Measurements from ENCODE around the gene EIF4G1. TPM values are rescaled to one million over a fixed set of nuclear protein-coding genes. Genes with fewer than 3 reads are reported as not detected.

The EIF4G1 gene
- total RNA-seq, 1 donor from 2014 or later: 403 TPM

DNA sequence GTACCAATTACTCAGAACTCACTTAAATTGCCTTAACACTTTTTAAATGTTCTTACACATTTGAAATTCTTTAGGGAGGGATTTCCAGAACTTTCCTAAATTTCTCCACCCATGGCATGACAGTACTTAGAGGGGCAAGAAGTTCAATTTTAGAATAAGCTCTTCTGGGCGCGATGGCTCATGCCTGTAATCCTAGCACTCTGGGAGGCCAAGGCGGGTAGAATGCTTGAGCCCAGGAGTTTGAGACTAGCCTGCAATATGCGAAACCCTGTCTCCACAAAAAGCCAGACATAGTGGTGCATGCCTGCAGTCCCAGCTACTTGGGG lies 33.6 kb downstream of the EIF4G1 start:
- H3K36me3 Mint-ChIP-seq (ENCODE audit: low read depth): peaks cover 11% of the 10 kb centered on the region
- peaks cover 22% of the 10 kb centered on the region for H3K4me1 Mint-ChIP-seq (ENCODE audit: low read depth)
- TF ChIP-seq, protein P1, sequence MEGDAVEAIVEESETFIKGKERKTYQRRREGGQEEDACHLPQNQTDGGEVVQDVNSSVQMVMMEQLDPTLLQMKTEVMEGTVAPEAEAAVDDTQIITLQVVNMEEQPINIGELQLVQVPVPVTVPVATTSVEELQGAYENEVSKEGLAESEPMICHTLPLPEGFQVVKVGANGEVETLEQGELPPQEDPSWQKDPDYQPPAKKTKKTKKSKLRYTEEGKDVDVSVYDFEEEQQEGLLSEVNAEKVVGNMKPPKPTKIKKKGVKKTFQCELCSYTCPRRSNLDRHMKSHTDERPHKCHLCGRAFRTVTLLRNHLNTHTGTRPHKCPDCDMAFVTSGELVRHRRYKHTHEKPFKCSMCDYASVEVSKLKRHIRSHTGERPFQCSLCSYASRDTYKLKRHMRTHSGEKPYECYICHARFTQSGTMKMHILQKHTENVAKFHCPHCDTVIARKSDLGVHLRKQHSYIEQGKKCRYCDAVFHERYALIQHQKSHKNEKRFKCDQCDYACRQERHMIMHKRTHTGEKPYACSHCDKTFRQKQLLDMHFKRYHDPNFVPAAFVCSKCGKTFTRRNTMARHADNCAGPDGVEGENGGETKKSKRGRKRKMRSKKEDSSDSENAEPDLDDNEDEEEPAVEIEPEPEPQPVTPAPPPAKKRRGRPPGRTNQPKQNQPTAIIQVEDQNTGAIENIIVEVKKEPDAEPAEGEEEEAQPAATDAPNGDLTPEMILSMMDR (IDR thresholded peaks at IDR 0.05): no peak
- no peaks in the 10 kb centered on the region for H3K9me3 Mint-ChIP-seq (ENCODE audit: low read depth)
- no peaks in the 10 kb centered on the region for H3K27me3 Mint-ChIP-seq (ENCODE audit: low read depth)
- no peak for DNase-seq (ENCODE audit: low spot score)
- H3K27ac Mint-ChIP-seq (ENCODE audit: unreplicated experiment): no peak overlapping the region
- H3K4me3 Mint-ChIP-seq (ENCODE audit: unreplicated experiment): no peak overlapping the region

DNA sequence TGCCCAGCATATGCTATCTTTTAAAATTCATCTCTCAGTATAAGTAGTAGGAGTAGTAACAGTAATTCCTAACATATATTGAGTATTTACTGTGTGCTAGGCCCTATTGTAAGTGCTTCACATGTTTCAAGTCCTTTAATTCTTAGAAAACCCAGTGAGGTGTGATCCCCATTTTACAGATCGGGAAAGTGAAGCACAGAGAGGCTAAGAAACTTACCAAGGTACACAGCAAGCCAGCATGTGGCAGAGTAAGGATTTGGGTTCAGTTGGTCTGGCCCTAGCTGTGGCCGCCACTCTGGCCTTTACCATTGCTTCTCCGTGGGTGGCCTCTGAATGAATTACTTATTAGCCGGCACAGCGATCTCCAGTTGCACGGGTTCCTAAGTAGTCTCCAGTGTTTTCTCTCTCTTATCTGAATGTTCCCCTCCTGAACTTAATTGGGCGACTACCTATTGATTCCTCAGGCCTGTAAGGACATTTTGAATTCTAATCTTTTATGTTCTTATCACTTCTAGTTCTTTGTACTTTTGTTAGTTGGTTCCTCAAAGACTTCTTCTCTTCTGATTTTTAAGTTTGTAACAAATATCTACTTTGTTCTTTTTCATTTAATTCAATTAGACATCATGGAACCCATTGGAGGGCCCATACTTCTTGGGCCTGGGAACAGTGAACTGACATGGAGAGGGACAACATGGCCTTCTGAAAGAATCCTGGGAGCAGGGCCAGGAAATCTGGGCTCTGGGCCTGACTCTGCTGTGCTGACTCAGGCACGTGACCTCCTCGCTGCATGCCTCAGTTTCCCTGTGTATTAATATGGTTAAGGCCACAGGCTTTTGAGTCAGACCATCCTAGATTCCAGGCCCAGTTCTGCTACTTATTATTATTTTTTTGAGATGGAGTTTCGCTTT lies 35.4 kb downstream of the EIF4G1 start:
- H3K9me3 Mint-ChIP-seq (ENCODE audit: low read depth): no peaks in the 10 kb centered on the region
- TF ChIP-seq, protein P1 (IDR thresholded peaks at IDR 0.05): no peak
- no peaks in the 10 kb centered on the region for H3K27me3 Mint-ChIP-seq (ENCODE audit: low read depth)
- H3K4me3 Mint-ChIP-seq (ENCODE audit: unreplicated experiment): no peak overlapping the region
- DNase-seq (ENCODE audit: low spot score): peak; percentile 50
- peaks cover 11% of the 10 kb centered on the region for H3K36me3 Mint-ChIP-seq (ENCODE audit: low read depth)
- H3K4me1 Mint-ChIP-seq (ENCODE audit: low read depth): peaks cover 15% of the 10 kb centered on the region
- no peak overlapping the region for H3K27ac Mint-ChIP-seq (ENCODE audit: unreplicated experiment)

DNA sequence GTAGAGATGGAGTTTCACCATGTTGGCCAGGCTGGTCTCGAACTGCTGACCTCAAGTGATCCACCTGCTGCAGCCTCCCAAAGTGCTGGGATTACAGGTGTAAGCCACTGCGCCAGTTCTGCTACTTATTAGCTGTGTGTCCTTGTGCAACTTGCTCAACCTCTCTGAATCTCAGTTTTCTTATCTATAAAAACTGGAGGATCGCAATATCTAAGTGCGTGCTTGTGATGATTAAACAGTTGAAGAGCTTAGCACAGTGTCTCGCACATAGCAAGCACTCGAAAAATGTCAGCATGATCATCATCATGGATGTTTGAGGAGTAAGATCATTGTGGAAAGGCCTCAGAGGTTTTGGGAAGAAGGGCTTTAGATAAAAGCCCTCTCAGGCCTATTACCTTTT lies 36.2 kb downstream of the EIF4G1 start:
- TF ChIP-seq, protein P1 (IDR thresholded peaks at IDR 0.05): no peak
- Mint-ChIP-seq H3K27me3 (ENCODE audit: low read depth) (no peaks in the 10 kb centered on the region), H3K36me3 (ENCODE audit: low read depth) (peaks cover 12% of the 10 kb centered on the region), H3K27ac (ENCODE audit: unreplicated experiment) (no peak overlapping the region), H3K9me3 (ENCODE audit: low read depth) (no peaks in the 10 kb centered on the region), H3K4me1 (ENCODE audit: low read depth) (peaks cover 10% of the 10 kb centered on the region), H3K4me3 (ENCODE audit: unreplicated experiment) (no peak overlapping the region)
- no peak for DNase-seq (ENCODE audit: low spot score)

DNA sequence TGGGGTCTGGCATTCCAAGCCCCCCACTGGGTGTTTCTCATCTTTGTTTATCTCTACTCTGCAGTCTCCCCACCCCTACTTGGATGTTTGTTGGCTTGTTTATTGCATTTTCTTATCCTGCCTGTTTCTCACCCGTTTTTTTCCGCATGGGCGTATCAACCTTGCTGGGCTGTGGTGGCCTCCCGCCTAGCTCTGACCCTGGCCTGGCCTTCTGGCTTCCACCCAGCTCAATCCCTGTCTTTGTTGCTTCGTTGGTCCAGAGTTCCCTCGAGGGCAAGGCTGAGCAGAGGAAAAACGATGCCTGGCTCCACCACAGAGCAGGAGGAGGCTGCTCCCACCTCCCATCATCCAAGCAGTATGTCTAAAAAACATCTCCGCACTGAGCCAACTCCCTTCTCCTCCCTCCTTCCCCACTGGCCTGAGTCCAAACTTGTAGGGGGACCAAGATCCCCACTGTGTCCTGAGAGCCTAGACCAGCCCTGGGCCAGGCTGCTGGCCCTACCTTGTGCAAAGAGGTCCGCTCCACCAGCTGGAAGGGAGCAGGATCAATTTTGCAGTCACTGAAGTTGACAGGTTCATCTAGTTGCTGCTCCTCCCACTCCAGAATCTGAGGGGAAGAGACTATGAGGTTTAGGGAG lies 37.2 kb downstream of the EIF4G1 start:
- peaks cover 9% of the 10 kb centered on the region for H3K36me3 Mint-ChIP-seq (ENCODE audit: low read depth)
- no peaks in the 10 kb centered on the region for H3K9me3 Mint-ChIP-seq (ENCODE audit: low read depth)
- no peak overlapping the region for H3K27ac Mint-ChIP-seq (ENCODE audit: unreplicated experiment)
- peaks cover 6% of the 10 kb centered on the region for H3K4me1 Mint-ChIP-seq (ENCODE audit: low read depth)
- no peak overlapping the region for H3K4me3 Mint-ChIP-seq (ENCODE audit: unreplicated experiment)
- TF ChIP-seq, protein P1 (IDR thresholded peaks at IDR 0.05): no peak
- no peaks in the 10 kb centered on the region for H3K27me3 Mint-ChIP-seq (ENCODE audit: low read depth)
- no peak for DNase-seq (ENCODE audit: low spot score)

DNA sequence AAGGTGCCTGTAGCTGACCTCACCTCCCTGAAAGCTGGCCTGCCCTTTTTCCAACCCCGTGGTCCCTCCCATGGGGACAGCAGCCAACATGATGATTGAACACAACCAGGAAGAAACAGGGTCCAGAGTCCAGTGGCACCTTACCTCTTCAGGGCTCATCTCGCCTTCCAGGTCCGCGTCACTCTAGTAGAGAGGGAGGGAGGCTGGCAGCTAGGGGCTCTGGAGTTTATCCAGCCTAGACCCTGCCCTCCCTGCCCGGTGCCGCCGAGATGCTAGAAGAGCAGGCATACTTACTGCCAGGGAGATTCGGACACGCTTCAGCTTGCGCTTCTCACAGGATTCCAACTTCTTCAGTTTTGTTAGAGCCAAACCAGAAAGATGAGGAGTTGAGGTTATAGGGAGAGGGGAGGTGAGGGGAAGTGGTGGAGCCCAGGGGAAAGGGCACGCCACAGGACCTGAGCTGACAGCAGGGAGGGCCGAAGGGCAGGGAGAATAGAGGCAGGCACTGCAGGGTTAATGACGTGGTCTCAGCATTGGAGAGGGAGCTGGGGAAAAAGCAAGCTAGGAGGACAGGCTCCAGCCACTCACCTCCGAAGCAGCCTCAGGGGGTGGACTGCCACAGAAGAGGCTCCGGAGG lies 37.9 kb downstream of the EIF4G1 start:
- DNase-seq (ENCODE audit: low spot score): no peak
- Mint-ChIP-seq H3K27me3 (ENCODE audit: low read depth) (no peaks in the 10 kb centered on the region), H3K4me1 (ENCODE audit: low read depth) (peaks cover 6% of the 10 kb centered on the region), H3K36me3 (ENCODE audit: low read depth) (peaks cover 7% of the 10 kb centered on the region), H3K4me3 (ENCODE audit: unreplicated experiment) (no peak overlapping the region), H3K9me3 (ENCODE audit: low read depth) (no peaks in the 10 kb centered on the region), H3K27ac (ENCODE audit: unreplicated experiment) (no peak overlapping the region)
- TF ChIP-seq, protein P1 (IDR thresholded peaks at IDR 0.05): no peak
